ACHN (cell line): ENCODE results near the gene TPM2.

Source experiments
- DNase-seq: peaks from one replicate; pipeline ENCODE4 v3.0.0-alpha.2; 2015
- in situ Hi-C: cut with HindIII; loops from 2 replicates; pipeline ENCODE4 v1.10.0; 2017; ENCODE audit warnings: low sequenced_read_pairs, low pct_ligation_motif_present, low pct_unique_long_range_greater_than_20kb

The TPM2 gene

DNA sequence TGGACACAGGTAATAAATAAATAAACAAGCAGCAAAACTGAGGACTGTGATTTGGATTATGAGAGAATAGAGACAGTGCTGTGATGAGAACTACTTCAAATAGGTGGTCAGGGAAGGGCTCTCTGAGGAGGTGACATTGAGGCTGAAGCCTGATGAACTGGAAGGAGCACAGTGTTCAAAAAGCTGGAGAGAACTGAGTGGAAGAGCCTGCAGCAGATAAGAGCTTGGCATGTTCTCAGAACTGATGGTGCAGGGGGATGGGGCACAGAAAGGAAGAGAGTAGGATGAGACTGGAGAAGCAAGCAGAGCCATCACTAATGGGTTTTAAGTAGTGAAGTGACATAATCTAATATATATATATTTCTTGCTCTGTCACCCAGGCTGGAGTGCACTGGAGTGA, 11.2 kb upstream of the TPM2 start:
- in situ Hi-C loops: no loop called here
- DNase-seq: no peak

DNA sequence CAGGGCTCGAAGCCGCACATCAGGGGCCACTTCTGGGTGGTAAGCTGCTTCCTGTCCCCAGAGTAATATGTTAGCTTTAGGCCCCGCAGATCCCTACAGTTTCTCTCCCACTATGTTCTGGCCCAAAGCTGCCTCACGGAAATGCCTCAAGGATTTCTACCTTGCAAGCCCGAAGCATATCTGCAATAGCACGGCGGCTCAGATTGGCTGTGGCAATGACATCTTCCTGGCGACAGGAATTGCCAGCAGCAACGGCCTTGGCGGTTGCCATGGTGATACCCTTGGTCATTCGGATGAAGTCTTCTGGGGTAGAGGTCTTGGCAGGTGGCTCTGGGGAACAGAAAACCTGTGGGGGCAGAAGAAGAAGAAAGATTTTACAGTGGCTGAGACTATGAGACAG, 10.3 kb upstream of the TPM2 start:
- in situ Hi-C loops: no loop called here
- DNase-seq: no peak

DNA sequence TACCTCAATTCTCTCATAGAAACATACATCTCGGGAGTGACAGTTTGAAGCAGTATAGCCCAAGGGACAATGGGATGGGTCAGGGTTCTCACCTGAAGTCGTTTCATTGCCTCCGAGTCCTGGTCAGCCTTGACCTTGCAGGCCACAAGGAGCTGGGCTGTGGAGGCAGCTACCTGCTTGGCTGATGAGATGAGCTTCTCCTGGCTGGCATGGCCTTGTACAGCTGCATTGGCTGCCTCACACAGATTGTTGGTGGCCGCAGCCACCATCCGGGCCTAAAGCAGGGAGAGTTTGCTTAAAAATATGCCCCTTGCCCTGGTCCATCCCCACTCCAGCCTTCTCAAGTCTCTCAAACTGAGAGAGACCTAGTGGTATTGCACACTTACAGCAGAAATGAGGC, 8.5 kb upstream of the TPM2 start:
- no peak for DNase-seq
- in situ Hi-C loops: no loop called here

GRCh38 chr9:35697486-35697885, 7.8 kb upstream of the TPM2 start:
- in situ Hi-C loops: no loop called here
- DNase-seq: no peak

DNA sequence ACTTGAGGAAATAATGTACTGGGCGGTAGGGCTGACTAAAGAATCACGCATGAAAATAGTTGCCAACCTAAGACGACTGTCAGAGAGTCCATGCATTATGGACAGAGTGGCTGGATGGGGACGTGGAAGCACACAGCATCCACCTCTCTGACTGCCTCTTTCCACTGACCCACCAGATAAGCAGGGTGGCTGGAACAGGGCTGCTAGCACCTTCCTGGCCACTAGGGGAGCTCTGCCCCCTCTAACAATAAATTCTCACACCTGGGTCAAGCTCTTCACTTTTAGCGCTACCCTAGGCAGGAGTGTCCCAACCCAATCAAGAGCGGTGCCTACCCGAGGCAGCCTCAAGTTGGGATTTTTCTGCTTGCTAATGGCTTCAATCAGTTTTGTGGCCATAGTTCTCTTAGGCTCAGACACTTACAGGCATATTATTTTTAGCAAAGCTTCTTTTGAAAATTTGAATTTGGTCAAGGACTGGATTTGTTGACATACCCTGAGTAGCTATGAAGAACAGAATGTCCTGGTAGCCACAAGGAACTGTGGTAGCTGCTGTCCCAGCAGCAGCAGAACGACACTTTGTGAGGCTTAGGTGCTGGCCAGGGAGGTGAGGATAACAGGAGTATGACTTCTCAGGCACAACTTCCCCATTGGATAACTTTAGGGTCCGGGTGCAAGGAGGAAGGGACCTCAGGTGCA, 6.9 kb upstream of the TPM2 start:
- in situ Hi-C loops: no loop called here
- DNase-seq: peak; percentile 54

- no peak for DNase-seq
- in situ Hi-C loops: no loop called here
Measured at GRCh38 chr9:35695943-35696401, 6.2 kb upstream of the TPM2 start.

DNA sequence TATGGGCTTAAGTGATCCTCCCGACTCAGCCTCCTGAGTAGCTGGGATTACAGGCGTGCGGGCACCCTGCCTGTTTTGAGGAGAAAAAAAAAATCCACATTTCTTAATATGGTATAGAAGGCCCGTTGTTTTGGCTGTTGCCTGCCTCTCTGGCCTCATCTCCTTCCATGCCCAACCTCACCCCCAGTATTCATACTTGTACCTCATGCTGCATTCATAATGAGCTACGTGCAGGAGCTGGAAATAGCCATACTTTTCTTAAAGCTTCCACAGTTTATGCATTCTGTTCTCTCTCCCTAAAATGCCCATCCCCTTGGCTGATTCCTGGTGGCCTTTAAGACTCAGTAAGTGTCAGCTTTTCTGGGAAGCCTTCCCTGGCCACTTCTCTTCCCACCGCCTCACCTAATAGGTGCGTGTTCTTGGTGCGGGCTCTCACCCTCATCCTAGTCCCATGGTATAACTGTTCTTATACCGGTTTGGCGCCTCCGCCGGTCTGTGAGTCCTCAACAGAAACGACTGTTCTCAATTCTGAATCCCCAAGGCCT, 2.1 kb upstream of the TPM2 start:
- no peak for DNase-seq
- in situ Hi-C loops: no loop called here

DNA sequence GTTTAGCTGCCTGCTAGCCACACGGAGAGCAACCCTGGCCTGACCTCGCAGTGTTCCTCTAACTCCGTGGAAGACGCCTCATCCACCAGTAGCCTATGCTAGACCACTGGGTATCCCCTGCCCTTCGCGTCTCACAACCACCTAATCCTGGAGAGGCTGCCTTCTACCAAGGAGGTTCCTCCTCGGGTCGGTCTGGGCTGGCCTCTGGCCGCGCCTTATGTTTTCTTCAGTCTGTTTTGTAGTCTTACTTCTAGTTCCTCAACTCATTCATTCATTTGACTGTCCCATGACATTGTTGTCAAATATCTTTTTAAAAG, 1.6 kb upstream of the TPM2 start:
- DNase-seq: no peak
- in situ Hi-C loops: no loop called here

- in situ Hi-C loops: no loop called here
- peak; percentile 57 for DNase-seq
Measured at GRCh38 chr9:35690614-35691333, 1.0 kb upstream of the TPM2 start.

- no peak for DNase-seq
- in situ Hi-C loops: no loop called here
Measured at GRCh38 chr9:35690294-35690613, 529 bp upstream of the TPM2 start.

DNA sequence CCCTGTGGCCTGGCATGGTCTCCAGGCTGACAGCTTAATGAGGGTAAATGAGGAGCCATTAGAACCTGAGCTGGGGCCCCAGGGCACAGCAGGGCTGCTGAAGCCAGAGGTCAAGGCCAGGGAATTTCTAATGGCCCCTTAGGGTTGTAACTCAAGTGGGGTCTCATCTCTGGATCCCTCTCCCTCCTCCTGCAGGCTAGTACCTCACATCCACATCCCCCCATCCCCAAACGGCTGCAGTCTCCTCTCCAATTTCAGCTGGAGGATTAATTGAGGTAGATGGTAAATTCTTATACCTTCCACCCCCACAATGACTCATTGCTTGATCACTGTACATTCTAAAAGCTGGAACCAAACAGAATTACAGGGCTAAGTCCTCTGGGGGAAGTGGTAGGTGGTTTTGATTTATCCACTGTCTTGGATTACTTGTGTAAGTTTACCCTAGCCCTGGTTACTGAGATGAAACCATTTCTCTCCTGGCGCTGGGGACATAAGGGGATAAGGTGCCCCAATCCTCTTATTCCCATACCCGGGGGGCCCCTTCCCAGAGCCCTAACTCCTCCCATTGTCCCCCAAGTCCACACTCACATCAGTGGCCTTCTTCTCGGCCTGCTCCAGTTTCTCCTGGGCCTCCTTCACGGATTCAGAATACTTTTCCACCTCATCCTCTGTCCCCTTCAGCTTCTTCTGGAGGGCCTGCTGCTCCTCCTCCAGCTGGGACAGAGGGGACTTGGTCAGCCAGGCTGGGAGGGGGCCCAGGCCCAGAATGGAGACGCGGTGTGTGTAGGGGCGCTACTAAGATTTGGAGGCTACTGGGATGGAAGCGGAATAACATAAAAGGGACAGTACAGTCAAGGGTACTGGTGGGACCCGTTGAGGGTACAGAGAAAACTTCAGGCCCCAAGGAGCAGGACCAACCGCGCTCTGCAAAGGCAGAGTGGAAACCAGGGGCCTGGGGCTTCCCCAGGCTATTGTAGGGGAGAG, 875 bp downstream of the TPM2 start:
- DNase-seq: peak; percentile 35
- in situ Hi-C loops: no loop called here

DNA sequence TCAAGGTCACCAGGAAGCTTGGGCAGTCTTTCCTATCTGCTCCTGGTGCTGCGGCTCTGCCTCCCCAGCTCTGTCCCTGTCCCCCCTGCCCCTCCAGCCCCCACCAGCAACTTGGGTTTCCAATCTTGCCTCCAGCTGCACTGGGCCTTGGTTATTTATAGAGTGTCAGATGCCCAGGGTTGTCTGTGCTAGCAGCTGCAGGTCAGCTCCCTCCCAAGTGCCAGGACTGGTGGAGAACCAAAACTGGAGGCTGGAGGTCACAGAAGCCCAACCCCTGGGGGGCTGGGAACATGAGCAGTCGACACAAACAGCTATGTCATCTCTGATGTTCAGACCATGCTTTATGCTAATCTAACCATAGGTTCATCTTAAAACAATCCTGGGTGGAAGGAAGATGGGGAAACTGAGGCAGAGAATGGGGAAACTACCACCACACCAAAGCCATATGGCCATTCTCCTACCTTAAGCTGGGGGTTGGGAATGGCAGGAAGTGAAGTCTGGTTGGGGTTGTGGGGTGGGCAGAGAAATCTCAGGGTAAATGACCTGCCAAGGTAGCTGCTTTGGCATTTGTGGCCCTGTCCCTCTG, 1.7 kb downstream of the TPM2 start:
- in situ Hi-C loops: no loop called here
- DNase-seq: no peak

GRCh38 chr9:35687306-35687705, 2.4 kb downstream of the TPM2 start:
- in situ Hi-C loops: no loop called here
- no peak for DNase-seq

DNA sequence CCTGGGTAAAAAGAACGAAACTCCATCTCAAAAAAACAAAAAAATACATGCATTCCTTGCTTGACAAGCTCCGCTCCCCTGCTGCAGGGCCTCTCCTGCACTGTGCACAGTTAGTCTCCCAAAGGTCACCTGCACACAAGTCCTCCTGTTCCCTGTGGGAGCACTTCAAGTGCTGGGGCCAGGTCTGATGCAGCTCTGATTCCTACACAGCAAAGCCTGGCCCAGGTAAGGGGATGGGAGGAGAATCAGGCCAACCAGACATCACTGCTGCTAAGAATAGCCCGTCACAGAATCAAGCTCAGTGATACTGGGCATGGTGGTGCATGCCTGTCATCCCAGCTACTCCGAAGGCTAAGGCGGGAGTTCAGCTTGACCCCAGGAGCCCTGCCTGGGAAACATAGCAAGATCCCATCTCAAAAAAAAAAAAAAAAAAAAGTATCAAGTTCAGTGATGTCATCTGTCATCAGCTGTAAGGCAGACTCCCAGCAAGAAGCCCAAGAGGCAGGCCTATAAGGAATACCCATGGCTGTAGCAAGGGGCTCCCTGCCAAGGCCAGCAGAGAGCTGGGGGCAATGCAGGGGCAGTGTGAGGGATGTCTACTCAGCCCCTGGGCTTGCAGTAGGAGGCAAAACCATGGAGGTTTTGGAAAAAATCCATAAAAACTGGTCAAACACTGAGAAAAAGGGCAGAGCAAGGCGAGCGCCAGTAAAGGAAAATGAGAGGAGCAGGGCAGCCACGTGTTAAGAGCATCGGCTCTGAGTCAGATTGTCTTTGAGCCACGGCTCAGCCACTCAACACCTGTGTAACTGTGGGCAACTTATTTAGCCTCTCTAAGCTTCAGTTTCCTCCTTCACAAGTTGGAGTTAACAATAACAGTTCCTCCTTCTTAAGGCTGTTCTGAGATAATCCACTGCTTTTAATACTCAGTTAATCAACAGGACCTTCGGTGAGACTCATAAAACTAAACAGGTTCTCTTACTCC, 3.2 kb downstream of the TPM2 start:
- in situ Hi-C loops: no loop called here

DNA sequence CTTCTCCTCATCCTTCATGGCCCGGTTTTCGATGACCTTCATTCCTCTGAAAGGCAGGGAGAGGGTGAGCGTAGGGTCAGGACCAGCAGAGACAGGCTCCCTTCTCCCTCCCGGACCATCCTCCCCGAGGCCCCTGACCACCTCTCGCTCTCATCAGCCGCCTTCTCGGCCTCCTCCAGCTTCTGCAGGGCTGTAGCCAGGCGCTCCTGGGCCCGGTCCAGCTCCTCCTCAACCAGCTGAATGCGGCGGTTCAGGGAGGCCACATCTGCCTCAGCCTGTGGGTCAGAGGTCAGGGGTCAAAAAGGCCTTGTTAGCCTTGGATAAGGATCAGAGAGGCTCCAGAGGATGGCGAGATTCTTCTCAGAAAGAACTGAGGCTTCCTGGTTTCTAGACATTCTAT, 4.2 kb downstream of the TPM2 start:
- in situ Hi-C loops: no loop called here
- no peak for DNase-seq

More for the DNA sequence above, 3.2 kb downstream of the TPM2 start:
- no peak for DNase-seq

DNA sequence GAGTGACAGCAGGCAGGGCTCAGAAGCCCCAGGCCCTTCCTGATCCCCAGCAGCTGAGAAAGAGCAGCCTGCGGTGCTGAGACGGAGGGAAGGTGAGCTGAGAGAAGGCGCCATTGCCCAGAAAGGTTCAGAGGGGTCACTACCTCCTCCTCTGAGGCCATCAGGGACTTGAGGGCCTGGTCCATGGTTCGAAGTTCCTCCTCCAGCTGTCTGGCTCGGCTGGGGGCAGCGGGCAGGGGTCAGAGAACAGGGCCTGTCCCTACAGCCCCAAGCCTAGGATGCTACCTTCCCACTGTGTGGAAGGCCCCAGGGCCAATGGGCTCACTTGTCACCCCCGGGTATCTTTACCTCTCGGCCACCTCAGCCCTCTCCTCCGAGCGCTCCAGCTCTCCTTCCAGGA, 4.8 kb downstream of the TPM2 start:
- DNase-seq: no peak
- in situ Hi-C loops: no loop called here

- no peak for DNase-seq
- in situ Hi-C loops: no loop called here
Measured at GRCh38 chr9:35683323-35683722, 6.4 kb downstream of the TPM2 start.
